Transverse colon (tissue), 4 donors: Measurements from ENCODE around the gene SSBP2. TPM values are rescaled to one million over a fixed set of nuclear protein-coding genes. Genes with fewer than 3 reads are reported as not detected.

Source experiments
- DNase-seq: peaks from one replicate; pipeline ENCODE4 v3.0.0-alpha.2; 2019
- H3K27ac ChIP-seq, 4 donors: fragments of 200-600 bp; sonication (generic); 2 replicates each; pipeline ENCODE4 v1.5.1; 2016 to 2018; ENCODE audit warnings: inconsistent platforms in 4 of 4
- H3K27me3 ChIP-seq: fragments of 200-600 bp; sonication (generic); 2 replicates; pipeline ENCODE4 v1.5.1; 2017; ENCODE audit warnings: inconsistent platforms
- H3K36me3 ChIP-seq, 4 donors: fragments of 200-600 bp; sonication (generic); 2 replicates each; pipeline ENCODE4 v1.5.1; 2017 to 2019; ENCODE audit warnings: inconsistent platforms in 4 of 4
- H3K4me1 ChIP-seq, 4 donors: fragments of 200-600 bp; sonication (generic); 2 replicates each; pipeline ENCODE4 v1.5.1; 2017 to 2020; ENCODE audit warnings: inconsistent platforms in 4 of 4
- H3K4me3 ChIP-seq, 4 donors: fragments of 200-600 bp; sonication (generic); 1 replicate in 1 of 4; 2 replicates in 3 of 4; pipeline versions ENCODE4 v1.5.1 to v1.6.1; 2017 to 2019; ENCODE audit warnings: inconsistent platforms in 4 of 4
- H3K9me3 ChIP-seq, 2 donors: fragments of 200-600 bp; sonication (generic); 2 replicates each; pipeline ENCODE4 v1.5.1; 2017 to 2019; ENCODE audit warnings: inconsistent platforms in 2 of 2
- CTCF ChIP-seq, 5 experiments: fragments of 200-600 bp in 3 of 5; fragments of 450-650 bp in 2 of 5; sonication (generic) in 3 of 5; IDR thresholded peaks; 1 replicate in 2 of 5; 2 replicates in 3 of 5; pipeline ENCODE4 v1.5.1; 2016 to 2017; ENCODE audit warnings: antibody characterized with exemption in 5 of 5, inconsistent platforms in 3 of 5, mild to moderate bottlenecking in 2 of 5, moderate library complexity in 1 of 5
- EP300 ChIP-seq: sonication (generic); formaldehyde crosslinking; IDR thresholded peaks from one replicate; pipeline ENCODE4 v1.6.1; 2017; ENCODE audit warnings: antibody characterized with exemption, low read depth
- POLR2A ChIP-seq: fragments of 450-650 bp; IDR thresholded peaks from one replicate; pipeline ENCODE4 v1.6.1; 2016; ENCODE audit warnings: antibody characterized with exemption, mild to moderate bottlenecking, moderate library complexity
- POLR2AphosphoS5 ChIP-seq, 3 donors: sonication (generic); formaldehyde crosslinking; IDR thresholded peaks; one replicate each; pipeline ENCODE4 v1.6.1; 2016; ENCODE audit warnings: antibody characterized with exemption in 3 of 3
- WGBS, 2 donors: methylation state at CpG; one replicate each; pipeline ENCODE4 v1.1.5; 2018; ENCODE audit warnings: low coverage in 1 of 2; 5-methylcytosine and 5-hydroxymethylcytosine counted together
- in situ Hi-C, 4 donors: fragments of 200-750 bp; cut with MboI; loops; one replicate each; pipeline versions ENCODE4 v1.15.0 to v1.15.1; 2017; ENCODE audit warnings: low sequenced_read_pairs in 3 of 4, low pct_ligation_motif_present in 1 of 4, low pct_unique_long_range_greater_than_20kb in 1 of 4
- intact Hi-C: fragments of 100-400 bp; cut with DNase I; formaldehyde crosslinking; loops from one replicate; pipeline ENCODE4 v1.15.1; 2023; ENCODE audit warnings: low total_unique reads
- total RNA-seq, 4 donors: library from RNA; depleted of rRNA; stranded (reverse); fragments of >200 nt; gene quantifications; one replicate each; pipeline ENCODE4 v1.1.0, GENCODE V29; 2016

The SSBP2 gene
- total RNA-seq, 4 donors from 2014 or later: 22.8 to 50.4 (median 34.4) TPM

GRCh38 chr5:81786496-81786895, 35.6 kb upstream of the SSBP2 start:
- in situ Hi-C loops: loop anchor here in 1 of 4 donors (5.0 kb wide), 1 partner anchor 66 kb away; no protein-coding TSS in a partner anchor
- peak overlapping the region in 2 of 4 donors; percentile 29 to 63 for H3K27ac ChIP-seq

GRCh38 chr5:81785322-81785721, 34.4 kb upstream of the SSBP2 start:
- in situ Hi-C loops (loop anchor here in 1 of 4 donors (5.0 kb wide), 1 partner anchor 67 kb away; no protein-coding TSS in a partner anchor), intact Hi-C loops (no loop called here)
- no peak for DNase-seq
- no peaks in the 10 kb centered on the region for H3K27me3 ChIP-seq
- H3K27ac ChIP-seq: no peak overlapping the region
- no peaks in the 10 kb centered on the region for H3K36me3 ChIP-seq
- WGBS, 2 donors: 37 to 69% methylated on average over 3 to 4 of the region's 4 CpGs
- H3K9me3 ChIP-seq: no peaks in the 10 kb centered on the region
- H3K4me1 ChIP-seq: peaks cover 8 to 24% (median 14%) of the 10 kb centered on the region in 4 donors
- no peak overlapping the region for H3K4me3 ChIP-seq
- no peak for TF ChIP-seq POLR2A
- no peak for TF ChIP-seq POLR2AphosphoS5 (IDR thresholded peaks at IDR 0.05)
- TF ChIP-seq CTCF (IDR thresholded peaks at IDR 0.05): no peak
- TF ChIP-seq EP300: no peak

More at GRCh38 chr5:81786496-81786895, 35.6 kb upstream of the SSBP2 start:
- no peak for TF ChIP-seq EP300
- TF ChIP-seq POLR2A: no peak
- TF ChIP-seq POLR2AphosphoS5 (IDR thresholded peaks at IDR 0.05): no peak
- no peak for TF ChIP-seq CTCF (IDR thresholded peaks at IDR 0.05)
- Histone ChIP-seq H3K4me3 (no peak overlapping the region), H3K9me3 (no peaks in the 10 kb centered on the region), H3K27me3 (no peaks in the 10 kb centered on the region), H3K4me1 (peaks cover 8 to 24% (median 14%) of the 10 kb centered on the region in 4 donors), H3K36me3 (no peaks in the 10 kb centered on the region)
- intact Hi-C loops: loop anchor here (2.0 kb wide), 1 partner anchor 38 kb away; no protein-coding TSS in a partner anchor
- WGBS, 2 donors: 94% methylated on average over 5 of the region's 5 CpGs; no CpG with 5 or more reads in 1 of the 2 donors
- DNase-seq: no peak

GRCh38 chr5:81783401-81783800, 32.5 kb upstream of the SSBP2 start:
- DNase-seq: no peak
- H3K4me1 ChIP-seq: peaks cover 15 to 43% (median 27%) of the 10 kb centered on the region in 4 donors
- whole genome bisulfite sequencing, 2 donors: 45 to 59% methylated on average over 3 of the region's 3 CpGs
- no peak overlapping the region for H3K27ac ChIP-seq
- no peak overlapping the region for H3K4me3 ChIP-seq
- H3K9me3 ChIP-seq: no peaks in the 10 kb centered on the region
- in situ Hi-C loops (no loop called here), intact Hi-C loops (no loop called here)
- TF ChIP-seq POLR2A: no peak
- no peak for TF ChIP-seq POLR2AphosphoS5 (IDR thresholded peaks at IDR 0.05)
- no peak for TF ChIP-seq EP300
- TF ChIP-seq CTCF (IDR thresholded peaks at IDR 0.05): no peak
- H3K36me3 ChIP-seq: no peaks in the 10 kb centered on the region
- H3K27me3 ChIP-seq: no peaks in the 10 kb centered on the region

GRCh38 chr5:81782811-81783210, 31.9 kb upstream of the SSBP2 start:
- Histone ChIP-seq H3K4me3 (no peak overlapping the region), H3K27ac (no peak overlapping the region), H3K36me3 (no peaks in the 10 kb centered on the region), H3K9me3 (no peaks in the 10 kb centered on the region), H3K27me3 (no peaks in the 10 kb centered on the region), H3K4me1 (peaks cover 10 to 41% (median 24%) of the 10 kb centered on the region in 4 donors)
- in situ Hi-C loops (no loop called here), intact Hi-C loops (no loop called here)
- TF ChIP-seq CTCF (IDR thresholded peaks at IDR 0.05) (no peak), POLR2A (no peak), POLR2AphosphoS5 (IDR thresholded peaks at IDR 0.05) (no peak), EP300 (no peak)
- 79 to 84% methylated on average over 3 of the region's 3 CpGs for whole genome bisulfite sequencing, 2 donors
- no peak for DNase-seq
